Fibroblast of mammary gland (primary cell): ENCODE data around the gene CARS1.

ENCODE experiments used
- DNase-seq: peaks from one replicate; pipeline ENCODE4 v3.0.0-alpha.2; 2010; ENCODE audit warnings: low read depth
- H3K4me3 ChIP-seq: 2 replicates; pipeline ENCODE4 v1.5.1; 2011; ENCODE audit warnings: low read depth, mild to moderate bottlenecking, low read length, moderate library complexity; ENCODE audit not compliant: control insufficient read depth
- TF ChIP-seq, protein P1 (sequence below): conservative IDR thresholded peaks from 2 replicates; pipeline ENCODE4 v1.5.1; 2011; ENCODE audit warnings: low read depth, low read length, inconsistent platforms; ENCODE audit not compliant: control insufficient read depth, insufficient read depth

The CARS1 gene

DNA sequence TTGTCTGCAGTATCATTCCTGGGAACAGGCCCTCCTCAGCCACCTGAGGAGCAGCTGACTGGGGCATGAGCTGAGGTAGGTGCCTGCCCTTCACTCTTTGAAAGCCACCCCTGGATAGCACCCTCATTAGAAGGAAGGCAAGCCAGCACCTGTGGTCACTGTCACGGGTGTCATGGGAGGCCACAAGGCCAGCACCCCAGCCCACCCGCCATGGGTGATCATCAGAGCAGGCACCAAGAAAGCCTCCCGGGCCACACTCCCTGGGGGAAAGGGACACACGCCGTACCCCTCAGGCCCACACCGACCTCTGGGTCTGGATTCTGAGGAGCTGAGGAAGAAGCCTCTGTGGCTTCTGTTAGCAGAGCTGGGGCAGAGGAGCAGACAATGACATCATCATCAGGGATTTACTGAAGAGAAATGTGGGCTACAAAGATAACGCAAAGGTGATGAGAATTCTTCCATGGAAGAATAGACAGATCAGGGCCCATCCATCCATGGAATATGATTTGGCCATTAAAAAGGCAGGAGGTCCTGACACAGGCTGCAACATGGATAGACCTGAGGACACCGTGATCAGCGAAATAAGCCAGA lies 48.4 kb downstream of the CARS1 start:
- DNase-seq: no peak
- TF ChIP-seq, protein P1, sequence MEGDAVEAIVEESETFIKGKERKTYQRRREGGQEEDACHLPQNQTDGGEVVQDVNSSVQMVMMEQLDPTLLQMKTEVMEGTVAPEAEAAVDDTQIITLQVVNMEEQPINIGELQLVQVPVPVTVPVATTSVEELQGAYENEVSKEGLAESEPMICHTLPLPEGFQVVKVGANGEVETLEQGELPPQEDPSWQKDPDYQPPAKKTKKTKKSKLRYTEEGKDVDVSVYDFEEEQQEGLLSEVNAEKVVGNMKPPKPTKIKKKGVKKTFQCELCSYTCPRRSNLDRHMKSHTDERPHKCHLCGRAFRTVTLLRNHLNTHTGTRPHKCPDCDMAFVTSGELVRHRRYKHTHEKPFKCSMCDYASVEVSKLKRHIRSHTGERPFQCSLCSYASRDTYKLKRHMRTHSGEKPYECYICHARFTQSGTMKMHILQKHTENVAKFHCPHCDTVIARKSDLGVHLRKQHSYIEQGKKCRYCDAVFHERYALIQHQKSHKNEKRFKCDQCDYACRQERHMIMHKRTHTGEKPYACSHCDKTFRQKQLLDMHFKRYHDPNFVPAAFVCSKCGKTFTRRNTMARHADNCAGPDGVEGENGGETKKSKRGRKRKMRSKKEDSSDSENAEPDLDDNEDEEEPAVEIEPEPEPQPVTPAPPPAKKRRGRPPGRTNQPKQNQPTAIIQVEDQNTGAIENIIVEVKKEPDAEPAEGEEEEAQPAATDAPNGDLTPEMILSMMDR: no peak
- H3K4me3 ChIP-seq: no peak overlapping the region

DNA sequence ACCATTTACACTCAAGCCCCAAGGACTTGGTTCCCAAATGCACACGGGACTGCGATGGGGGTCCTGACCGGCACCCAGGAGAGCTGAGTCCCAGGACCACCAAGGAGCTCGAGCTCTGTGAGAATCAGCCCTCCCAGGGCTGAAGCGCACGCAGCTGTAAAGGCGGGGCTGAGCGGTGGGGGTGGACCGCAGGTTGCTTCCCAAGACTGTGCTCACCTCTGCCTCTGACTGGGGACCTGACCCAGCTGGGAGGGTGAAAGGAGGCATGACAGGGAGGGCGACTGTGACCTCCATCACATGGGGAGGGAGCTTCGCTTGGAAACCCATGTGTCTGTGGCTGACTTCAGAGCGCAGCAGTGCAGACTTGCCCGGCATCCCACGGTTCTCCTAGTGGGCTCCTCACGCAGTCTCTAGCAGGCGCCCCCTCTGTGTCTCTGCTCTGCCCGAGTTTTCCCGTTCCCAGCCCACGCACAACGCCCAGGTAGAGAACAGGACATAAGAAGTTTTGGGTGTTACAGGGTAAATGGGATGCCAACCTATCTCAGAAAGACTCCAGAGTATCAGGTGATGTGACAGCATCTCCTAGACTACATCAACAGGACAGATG lies 49.7 kb downstream of the CARS1 start:
- H3K4me3 ChIP-seq: no peak overlapping the region
- DNase-seq: no peak
- TF ChIP-seq, protein P1: no peak

DNA sequence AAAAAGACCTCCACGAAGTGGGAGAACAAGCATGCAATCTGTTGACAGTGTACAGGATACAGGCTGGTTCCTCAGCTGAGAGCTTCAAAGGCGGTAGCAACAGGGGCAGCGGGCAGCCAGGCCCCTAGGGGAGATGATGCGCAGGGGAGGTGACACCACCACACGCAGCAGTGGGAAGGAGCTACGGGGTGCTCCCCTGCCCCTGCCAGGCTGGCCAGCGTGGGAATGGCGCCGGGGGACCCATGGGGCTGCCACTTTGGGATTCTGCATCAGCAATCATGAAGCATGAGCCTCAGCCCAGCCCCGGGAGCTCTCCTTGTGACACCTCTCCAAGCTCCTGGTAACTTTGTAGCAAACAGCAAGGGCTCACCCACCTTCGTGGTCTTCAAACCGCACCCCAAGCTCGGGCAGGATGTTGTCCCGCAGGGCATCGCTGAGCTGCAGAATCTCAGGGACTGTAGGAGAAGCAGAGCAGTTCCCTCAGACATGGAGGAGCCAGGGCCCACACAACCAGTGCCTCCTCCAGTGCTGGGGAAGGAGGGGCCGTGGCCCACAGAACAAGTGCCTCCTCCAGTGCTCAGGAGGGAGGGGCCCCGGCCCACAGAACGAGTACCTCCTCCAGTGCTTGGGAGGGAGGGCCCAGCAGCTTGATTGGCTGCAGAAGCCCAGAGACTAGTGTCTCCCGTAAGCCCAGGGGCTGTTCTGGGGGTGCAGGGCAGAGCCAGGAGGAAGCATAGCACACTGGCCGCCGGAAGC lies 50.5 kb downstream of the CARS1 start:
- DNase-seq: no peak
- TF ChIP-seq, protein P1: no peak
- no peak overlapping the region for H3K4me3 ChIP-seq

DNA sequence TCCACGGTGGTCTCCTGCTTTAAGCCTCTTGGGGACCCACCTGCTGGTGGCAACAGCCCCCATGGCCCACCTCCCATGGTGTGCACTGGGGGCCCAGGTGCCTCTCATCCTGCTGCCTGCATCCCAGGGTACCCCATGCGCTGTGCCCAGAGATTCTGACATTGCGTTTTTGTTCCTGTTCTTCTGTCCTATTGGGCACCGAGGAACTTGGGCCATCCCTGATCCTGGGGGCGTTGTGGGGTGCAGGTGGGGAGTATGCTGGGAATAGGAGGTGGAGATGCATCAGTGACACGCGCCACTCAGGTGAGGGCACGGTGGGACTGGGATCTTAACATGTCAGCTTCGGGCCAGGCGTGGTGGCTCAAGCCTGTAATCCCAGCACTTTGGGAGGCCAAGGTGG lies 52.7 kb downstream of the CARS1 start:
- TF ChIP-seq, protein P1: no peak
- no peak overlapping the region for H3K4me3 ChIP-seq
- no peak for DNase-seq

DNA sequence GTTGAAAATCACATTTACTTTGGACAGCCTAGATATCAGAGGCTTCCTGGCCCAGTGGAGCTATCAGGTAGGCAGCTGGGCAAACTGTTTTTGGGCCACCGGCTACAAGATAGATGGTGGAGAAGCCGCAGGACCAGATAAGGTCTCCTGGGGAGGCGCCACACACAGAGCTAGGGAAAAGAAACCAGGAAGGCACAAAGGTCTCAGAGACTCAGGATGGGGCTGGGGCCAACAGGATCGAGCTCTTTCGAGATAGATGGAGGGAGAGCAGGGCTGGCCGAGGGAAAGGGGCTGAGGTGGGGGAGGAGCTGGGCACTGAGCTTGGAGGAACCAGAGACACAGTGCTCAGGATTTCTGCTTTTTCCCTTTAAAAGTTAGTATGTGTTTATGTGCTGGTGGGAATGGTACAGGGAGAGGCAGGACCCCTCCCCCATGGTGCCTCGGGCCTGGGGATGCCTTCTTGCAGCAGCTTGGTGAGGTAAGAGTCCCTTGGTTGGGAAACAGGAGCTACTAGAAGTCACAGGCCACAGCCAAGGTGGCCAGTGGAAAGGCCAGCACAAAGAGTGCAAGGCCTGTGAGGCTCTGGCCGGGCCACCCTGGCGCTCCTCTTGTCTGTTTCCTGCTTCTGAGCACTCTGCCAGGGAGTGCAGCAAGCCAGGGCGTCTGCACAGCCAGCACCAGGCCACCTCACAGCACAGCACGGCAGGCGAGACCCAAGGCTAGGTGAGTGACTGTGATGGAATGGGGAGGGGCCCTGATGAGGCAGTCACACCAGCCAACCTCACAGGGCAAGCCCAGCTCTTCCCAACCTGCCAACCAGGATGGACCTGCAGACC lies 53.6 kb downstream of the CARS1 start:
- no peak for DNase-seq
- H3K4me3 ChIP-seq: no peak overlapping the region
- TF ChIP-seq, protein P1: no peak

DNA sequence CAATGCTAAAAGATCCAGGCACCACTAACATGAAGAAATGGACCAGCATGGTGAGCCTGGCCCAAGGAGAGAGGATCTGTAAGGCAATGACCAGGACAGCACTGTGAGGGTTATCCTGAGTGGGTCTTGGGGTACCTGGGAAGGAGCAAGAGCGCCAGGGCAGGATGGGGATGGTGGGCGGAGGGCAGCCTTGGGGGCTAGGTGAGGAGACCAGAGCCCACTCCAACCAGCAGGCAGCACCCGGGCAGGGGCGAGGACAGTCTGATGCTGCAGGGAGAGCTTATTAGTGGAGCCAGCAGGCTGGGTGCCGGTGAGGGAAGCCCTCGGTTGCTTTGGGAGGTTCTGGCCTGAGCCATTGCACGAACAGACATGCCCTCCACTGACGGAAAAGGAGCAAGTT lies 54.4 kb downstream of the CARS1 start:
- TF ChIP-seq, protein P1: no peak

More for the DNA sequence above, 54.4 kb downstream of the CARS1 start:
- no peak for DNase-seq
- H3K4me3 ChIP-seq: no peak overlapping the region
